Stomach (tissue), 4 donors: ENCODE measurements around the gene SIX5.

Source experiments
- CTCF ChIP-seq, 7 experiments: fragments of 450-650 bp in 4 of 7; fragments of 200-600 bp in 3 of 7; sonication (generic) in 3 of 7; IDR thresholded peaks; one replicate each; pipeline ENCODE4 v1.5.1; 2016 to 2019; ENCODE audit warnings: antibody characterized with exemption in 7 of 7, control low read depth in 2 of 7, mild to moderate bottlenecking in 1 of 7
- EP300 ChIP-seq: sonication (generic); formaldehyde crosslinking; IDR thresholded peaks from one replicate; pipeline ENCODE4 v1.6.1; 2017; ENCODE audit warnings: antibody characterized with exemption
- POLR2A ChIP-seq, 4 donors: fragments of 450-650 bp; IDR thresholded peaks; one replicate each; pipeline ENCODE4 v1.6.1; 2016; ENCODE audit warnings: antibody characterized with exemption in 4 of 4, control low read depth in 2 of 4, mild to moderate bottlenecking in 1 of 4, moderate library complexity in 1 of 4

- TF ChIP-seq EP300 = no peak
- TF ChIP-seq CTCF (IDR thresholded peaks at IDR 0.05) = no peak
- no peak for TF ChIP-seq POLR2A (IDR thresholded peaks at IDR 0.05)
Observed at GRCh38 chr19:45784096-45784495, 15.0 kb upstream of the SIX5 start.
